HG03432 (cell line): ENCODE measurements around the gene CLMN.
"Not testable (repeated sequence)": the region's sequence is repeated elsewhere in the genome, so short reads cannot be mapped to it uniquely, and the experiment has no call there.

ENCODE experiments used
- ATAC-seq: cut with Tn5 transposase; IDR thresholded peaks from one replicate; pipeline ENCODE4 v1.9.1; 2021; ENCODE audit warnings: mild to moderate bottlenecking, moderate library complexity; ENCODE audit not compliant: unreplicated experiment

Gene CLMN

GRCh38 chr14:95225251-95225887 is 94.3 kb downstream of the CLMN start:
- no peak for ATAC-seq

- ATAC-seq = no peak
Measured at GRCh38 chr14:95222870-95223398, 96.8 kb downstream of the CLMN start.

GRCh38 chr14:95222151-95222631 is 97.5 kb downstream of the CLMN start:
- no peak for ATAC-seq

DNA sequence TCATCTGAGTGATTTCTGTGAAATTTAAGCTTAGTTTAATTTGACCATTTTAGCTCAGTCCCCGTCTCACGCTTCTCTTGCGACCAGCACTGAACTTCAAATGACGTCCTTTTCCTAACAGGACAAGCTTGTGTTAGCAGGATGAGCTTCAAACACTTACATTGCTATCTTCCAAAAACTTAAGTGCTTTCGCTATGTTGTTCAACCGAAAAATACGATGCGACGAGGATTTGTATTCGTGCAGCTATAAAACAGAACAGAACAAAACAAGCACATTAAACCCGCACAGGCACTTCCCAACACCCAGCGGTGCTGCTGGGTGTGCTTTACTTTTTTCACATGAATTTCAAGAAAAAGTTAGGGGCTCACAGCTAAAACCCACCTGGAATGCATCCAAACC is 98.2 kb downstream of the CLMN start:
- ATAC-seq = no peak

- ATAC-seq = no peak
Measured at GRCh38 chr14:95220663-95221231, 99.0 kb downstream of the CLMN start.

DNA sequence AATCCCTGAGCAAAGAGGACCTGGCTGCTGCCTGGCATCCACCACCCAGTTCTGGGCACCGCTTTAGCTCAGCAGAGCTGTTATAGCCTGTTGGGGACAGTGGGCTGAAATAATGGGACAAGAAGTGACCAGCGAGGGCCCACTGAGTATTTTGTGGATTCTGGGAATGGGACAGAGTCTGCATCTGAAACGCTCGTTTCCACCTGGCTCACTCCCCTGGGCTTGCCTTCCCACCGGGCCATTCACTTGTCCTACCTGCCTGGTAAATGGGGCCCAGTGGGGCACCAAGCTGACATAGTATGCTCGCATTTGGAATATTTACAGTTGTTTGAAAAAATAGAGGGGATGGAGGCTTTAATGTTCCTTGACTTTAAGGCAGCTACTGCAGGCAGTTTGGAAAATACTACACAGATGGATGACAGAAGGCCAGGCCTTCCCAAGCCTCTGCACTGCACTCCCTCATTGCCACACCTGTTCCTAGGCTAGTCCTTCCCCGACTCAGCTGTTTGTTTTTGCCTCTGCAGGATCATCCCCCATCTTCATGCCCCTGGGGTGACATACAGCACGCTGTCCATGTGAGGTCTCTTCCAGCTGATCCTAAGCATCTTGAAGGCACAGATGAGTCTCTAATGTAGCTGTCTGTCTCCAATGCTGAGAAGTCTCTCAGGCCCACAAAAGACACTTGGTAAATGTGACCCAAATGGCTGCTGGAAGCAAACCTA is 101.1 kb downstream of the CLMN start:
- ATAC-seq = no peak

DNA sequence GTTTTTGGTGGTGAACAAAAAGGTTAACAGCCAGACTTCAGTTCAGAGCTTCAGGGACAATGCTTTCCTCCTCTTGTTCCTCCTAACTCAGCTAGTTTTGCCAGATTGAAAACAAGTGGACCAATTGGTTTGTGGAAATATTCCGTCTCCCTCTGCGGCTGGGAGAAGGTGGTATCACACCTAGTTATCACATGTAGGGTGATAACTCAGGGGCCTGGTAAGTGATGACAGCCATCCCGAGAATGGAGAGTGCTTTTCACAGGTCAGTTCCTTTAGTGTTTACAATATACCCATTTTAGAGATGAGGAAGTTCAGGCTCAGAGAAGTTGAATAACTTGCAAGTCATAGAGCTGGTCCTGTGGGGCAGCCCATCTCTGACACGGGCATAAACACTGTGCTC is 101.7 kb downstream of the CLMN start:
- no peak for ATAC-seq

- no peak for ATAC-seq
Measured at GRCh38 chr14:95217391-95217900, 102.3 kb downstream of the CLMN start.

DNA sequence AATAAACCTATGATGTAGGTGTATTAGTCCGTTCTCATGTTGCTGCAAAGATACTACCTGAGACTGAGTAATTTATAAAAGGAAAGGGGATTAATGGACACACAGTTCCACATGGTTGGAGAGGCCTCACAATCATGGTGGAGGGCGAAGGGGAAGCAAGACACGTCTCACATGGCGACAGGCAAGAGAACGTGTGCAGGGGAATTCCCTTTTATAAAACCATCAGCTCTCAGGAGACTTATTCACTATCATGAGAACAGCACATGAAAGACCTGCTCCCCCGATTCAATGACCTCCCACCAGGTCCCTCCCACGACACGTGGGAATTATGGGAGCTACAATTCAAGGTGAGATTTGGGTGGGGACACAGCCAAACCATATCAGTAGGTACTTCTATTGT is 103.7 kb downstream of the CLMN start:
- ATAC-seq = no peak

GRCh38 chr14:95215094-95215725 is 104.5 kb downstream of the CLMN start:
- no peak for ATAC-seq

- ATAC-seq = no peak
Measured at GRCh38 chr14:95213774-95214173, 105.9 kb downstream of the CLMN start.

GRCh38 chr14:95211721-95212504 is 107.8 kb downstream of the CLMN start:
- peak; percentile 67 for ATAC-seq

DNA sequence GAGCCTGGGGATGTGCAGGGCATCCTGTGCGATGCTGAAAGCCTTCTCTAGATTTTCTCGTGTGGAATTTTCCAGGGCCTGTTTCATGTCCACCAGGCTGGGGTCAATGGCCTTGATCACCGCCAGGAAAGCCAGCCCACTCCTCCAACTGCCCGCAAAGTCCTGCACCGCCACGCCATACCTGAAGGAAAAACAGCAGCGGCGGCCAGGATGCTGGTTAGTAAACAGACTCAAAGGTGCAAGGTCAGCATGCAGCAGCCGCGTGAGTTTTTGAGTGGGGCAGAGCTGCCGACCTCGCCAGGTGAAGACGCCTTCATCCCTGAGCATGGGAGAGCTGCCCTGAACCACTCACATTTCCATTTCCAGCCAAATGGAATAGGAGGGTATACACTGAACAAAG is 109.0 kb downstream of the CLMN start:
- ATAC-seq = no peak

DNA sequence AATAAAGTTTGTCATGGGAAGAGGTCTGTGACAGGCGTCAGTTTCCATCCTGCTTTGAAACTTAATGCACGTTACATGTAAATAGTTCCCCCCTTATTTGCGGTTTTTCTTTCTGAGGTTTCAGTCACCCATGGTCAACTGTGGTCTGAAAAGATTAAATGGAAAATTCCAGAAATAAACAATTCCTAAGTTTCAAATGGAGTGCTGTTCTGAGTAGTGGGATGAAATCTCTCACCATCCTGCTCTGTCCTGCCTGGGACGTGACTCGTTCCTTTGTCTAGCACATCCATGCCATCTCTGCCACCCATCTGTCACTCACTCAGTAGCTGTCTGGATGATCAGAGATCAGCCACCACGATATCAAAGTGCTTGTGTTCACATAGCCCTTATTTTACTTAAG is 111.1 kb downstream of the CLMN start:
- no peak for ATAC-seq

- no peak for ATAC-seq
Measured at GRCh38 chr14:95207475-95208233, 112.1 kb downstream of the CLMN start.

DNA sequence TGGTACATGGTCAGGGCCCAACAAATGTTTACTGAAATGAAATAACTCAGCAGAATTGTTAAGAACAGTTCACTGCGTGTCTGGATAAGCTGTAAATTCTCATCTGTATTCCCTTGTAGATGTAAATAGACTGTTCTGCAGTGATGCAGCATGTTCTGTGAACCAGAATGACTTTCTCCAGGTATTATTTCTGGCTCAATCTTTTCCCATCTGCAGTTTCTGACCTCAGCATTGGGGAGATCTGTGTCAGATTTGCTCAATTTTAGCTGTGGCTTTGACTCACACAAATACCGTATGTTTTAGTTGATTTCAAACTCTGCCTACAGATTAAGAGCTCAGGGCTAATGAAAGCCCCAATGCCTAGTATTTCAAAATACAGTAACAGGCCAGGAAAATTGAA is 113.2 kb downstream of the CLMN start:
- ATAC-seq = no peak

DNA sequence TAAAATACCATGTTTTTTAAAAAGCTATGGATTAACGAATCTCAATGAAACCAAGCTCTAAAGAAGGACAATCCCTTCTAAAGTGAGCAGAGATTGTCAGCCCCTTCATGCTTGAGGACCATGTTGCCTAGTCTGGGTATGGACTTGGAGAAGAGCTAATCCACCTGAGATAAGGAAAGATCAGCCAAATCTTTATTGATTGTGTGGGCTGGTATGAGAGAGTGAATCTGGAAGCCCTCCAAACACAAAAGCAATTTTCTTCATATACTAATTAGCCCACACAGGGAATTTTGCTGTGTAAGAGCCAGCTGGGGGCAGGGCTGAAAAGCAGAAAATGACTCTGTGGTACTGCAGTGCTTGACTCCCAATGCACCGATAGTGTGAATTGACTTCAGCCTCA is 115.0 kb downstream of the CLMN start:
- ATAC-seq = no peak

GRCh38 chr14:95201745-95202144 is 118.0 kb downstream of the CLMN start:
- not testable (repeated sequence) for ATAC-seq

DNA sequence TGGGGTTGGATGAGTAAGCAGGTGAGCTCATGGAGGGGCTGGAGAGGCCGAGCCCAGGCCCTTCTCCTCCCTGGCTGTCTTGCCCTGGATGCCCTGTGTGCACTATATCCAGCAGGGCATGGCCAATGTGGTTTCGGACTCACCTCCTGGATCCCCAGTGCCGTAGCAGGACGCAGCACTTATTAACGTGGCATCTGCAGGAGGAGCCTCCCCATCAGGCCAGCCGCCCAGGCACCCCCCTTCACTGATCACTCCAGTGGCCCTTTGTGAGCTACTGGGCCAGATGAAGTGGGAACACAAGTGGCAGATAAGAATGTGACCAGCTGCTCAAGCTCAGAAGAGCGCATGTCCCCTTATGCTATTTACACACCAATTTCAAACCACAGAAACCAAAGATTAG is 119.3 kb downstream of the CLMN start:
- no peak for ATAC-seq
